ENCODE results near the gene CAMK2A.

CAMK2A gene

GRCh38 chr5:150317048-150318003, 27.8 kb upstream of the CAMK2A start:
- in situ Hi-C loops (cut with HindIII; ENCODE audit: low sequenced_read_pairs) = no loop called here

DNA sequence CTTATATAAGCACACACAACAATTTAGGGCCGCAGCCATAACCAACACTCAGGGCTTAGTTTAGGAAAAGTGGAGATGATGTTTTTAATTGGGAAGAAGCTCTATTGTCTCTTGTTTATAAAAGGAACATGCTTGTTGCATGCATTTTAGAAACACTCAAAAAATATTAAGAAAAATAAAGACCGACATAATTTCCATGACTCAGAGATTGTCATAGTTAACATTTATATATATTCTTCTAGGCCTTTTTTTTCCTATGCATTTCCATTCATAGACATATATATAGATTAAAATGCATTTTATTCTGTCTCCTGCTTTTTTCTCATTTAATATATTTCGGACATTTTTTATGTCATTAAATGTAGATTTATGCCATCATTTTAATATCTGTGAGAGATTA, 26.7 kb upstream of the CAMK2A start:
- in situ Hi-C loops (cut with HindIII; ENCODE audit: low sequenced_read_pairs) = no loop called here

DNA sequence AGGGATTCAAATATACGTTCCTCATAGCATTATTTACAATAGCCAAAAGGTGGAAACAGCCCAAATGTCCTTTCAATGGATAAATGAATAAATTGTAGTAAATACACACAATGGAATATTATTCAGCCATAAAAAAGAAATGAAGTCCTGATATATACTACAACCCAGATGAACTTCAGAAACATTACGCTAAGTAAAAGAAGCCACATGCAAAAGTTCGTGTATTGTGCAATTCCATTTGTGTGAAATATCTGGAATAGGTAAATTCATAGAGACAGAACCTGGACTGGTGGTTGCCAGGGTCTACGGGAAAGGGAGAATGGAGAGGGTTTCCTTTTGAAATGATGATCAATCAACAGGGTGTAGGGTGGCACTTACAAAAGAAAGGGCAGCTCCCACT, 25.7 kb upstream of the CAMK2A start:
- in situ Hi-C loops (cut with HindIII; ENCODE audit: low sequenced_read_pairs) = no loop called here

GRCh38 chr5:150313921-150314716, 24.5 kb upstream of the CAMK2A start:
- in situ Hi-C loops (cut with HindIII; ENCODE audit: low sequenced_read_pairs) = loop anchor here (5.0 kb wide), 1 partner anchor 82 kb away; no protein-coding TSS in a partner anchor

DNA sequence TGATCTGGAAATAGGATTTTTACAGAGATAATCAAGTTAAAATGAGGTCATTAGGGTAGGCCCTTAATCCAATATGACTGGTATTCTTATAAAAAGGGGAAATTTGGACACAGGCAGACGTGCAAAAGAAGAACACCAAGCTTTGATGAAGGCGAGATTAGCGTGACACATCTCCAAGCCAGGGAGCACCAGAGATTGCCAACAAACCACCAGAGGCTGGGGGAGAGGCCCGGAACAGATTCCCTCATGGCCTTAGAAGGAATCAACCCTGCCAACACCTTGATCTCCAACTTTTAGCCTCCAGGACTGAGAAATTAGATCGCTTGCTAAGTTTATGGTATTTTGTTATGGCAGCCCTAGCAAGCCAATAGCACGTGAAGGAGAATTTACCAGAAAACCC, 23.9 kb upstream of the CAMK2A start:
- in situ Hi-C loops (cut with HindIII; ENCODE audit: low sequenced_read_pairs) = loop anchor here (5.0 kb wide), 1 partner anchor 81 kb away; no protein-coding TSS in a partner anchor

DNA sequence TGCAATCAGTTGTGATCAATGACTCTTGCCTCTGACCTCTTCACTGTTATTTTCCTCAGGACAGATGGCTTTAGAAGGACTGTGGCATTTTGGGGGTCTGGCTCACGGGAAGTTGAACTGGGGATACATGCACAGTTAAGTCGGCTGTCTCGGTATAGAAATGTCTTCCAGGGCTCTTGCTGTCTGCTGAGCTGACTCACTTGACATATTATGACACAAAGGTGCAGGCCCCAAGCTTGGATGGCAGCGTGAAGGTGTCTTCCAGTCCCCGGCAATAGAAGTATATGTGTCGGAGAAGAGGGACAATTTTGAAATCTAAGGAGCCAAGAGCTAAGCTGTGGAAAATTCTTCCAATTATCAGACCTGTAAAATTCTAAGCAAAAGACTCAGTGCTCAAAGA, 22.9 kb upstream of the CAMK2A start:
- in situ Hi-C loops (cut with HindIII; ENCODE audit: low sequenced_read_pairs) = loop anchor here (5.0 kb wide), 1 partner anchor 80 kb away; no protein-coding TSS in a partner anchor

GRCh38 chr5:150311015-150311692, 21.6 kb upstream of the CAMK2A start:
- in situ Hi-C loops (cut with HindIII; ENCODE audit: low sequenced_read_pairs) = loop anchor here (5.0 kb wide), 1 partner anchor 79 kb away; no protein-coding TSS in a partner anchor

GRCh38 chr5:150310246-150310645, 20.7 kb upstream of the CAMK2A start:
- in situ Hi-C loops (cut with HindIII; ENCODE audit: low sequenced_read_pairs) = loop anchor here (5.0 kb wide), 1 partner anchor 78 kb away; no protein-coding TSS in a partner anchor

GRCh38 chr5:150309886-150310239, 20.3 kb upstream of the CAMK2A start:
- in situ Hi-C loops (cut with HindIII; ENCODE audit: low sequenced_read_pairs) = loop anchor here (5.0 kb wide), 1 partner anchor 78 kb away; no protein-coding TSS in a partner anchor

DNA sequence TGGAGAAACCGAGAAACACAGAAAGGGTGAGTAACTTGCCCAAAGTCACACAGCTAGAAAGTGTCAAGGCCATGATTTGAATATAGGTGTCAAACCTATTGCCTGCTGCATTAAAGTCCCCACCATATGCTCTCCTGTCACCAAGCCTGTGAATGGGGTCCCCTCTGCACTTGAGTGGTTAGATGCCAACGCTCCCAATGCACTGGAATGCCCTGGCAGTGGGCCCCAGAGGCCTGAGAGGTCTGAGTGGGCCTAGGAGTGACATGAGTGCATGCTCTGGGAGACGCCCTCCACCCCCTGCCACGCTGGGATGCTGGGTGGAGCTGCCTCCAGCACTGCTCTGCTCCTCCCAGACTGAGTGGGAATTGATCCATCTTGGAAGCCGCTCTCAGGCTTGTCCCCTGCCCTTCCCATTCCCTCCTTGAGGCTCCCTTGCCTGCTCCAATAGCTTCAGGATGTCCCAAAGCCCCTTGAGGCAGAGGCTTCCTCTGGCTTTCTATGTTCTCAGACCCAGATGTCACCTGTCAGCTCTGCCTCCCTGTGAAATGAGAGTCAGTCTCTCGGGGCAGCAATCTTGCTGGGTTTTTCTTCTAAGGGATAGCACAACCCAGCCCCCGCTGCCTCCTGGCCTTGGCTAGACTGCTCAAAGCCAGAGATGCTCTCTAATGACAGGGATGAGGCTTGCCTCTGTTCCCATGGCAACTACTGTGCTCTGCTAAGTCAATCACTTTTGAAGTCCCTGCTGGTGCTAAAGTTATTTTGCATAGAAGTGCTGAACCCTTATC, 19.7 kb upstream of the CAMK2A start:
- in situ Hi-C loops (cut with HindIII; ENCODE audit: low sequenced_read_pairs) = no loop called here

DNA sequence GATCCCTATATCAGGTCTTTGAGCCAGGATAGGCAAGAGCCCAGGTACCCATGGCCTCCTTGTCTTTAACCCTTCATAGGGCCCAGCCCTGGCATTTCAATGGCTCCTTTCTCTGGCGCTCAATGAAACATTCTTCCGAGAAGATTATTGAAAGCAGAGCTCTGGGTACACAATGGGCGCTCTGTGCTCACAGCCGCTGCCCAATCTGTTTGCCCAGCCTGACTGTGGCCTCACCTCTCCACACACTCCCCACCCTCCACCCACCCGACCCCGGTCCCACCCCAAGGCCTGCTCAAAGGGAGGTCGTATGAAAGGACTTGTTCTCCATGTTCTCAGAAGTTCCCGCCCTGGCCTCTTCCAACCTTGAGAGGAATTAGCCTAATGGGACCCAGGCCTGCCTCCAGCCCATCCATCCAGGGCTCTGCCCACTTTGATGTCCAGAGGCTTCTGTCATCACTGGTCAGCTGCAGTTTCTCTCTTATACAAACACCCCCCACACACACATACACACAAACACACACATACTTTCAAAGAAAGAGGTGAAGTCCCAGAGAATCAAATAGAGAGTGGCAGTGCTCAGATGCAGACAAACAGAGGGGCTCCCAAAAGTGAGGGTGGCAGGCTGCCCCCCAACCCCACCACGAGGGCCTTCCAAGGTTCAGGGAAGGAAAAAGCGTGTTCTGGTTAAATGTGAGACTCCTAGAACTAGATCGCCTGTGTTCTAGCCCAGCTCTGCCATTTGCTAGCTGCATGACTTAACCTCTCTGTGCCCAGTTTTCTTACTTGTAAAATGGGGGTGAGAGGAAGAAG, 18.2 kb upstream of the CAMK2A start:
- in situ Hi-C loops (cut with HindIII; ENCODE audit: low sequenced_read_pairs) = no loop called here

GRCh38 chr5:150306775-150307174, 17.2 kb upstream of the CAMK2A start:
- in situ Hi-C loops (cut with HindIII; ENCODE audit: low sequenced_read_pairs) = no loop called here

GRCh38 chr5:150305557-150305956, 16.0 kb upstream of the CAMK2A start:
- in situ Hi-C loops (cut with HindIII; ENCODE audit: low sequenced_read_pairs) = no loop called here

DNA sequence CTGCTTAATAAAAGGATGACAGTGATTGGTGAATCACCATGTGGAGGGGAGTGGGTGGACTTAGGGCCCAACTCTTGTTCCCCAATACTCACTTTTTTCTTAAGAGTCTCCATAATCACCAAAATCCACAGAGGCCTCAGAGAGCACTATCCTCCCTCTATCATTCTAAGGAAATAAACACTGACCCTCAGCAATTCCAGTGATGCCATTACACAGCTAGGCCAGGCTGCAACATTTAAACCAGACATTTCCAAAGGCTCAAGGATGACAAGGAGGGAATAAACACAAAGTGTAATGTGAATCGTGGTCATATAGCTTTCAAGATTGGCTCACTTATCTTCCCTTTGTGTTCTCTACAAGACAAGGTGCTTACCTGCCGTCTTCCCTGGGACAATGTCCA, 15.5 kb upstream of the CAMK2A start:
- in situ Hi-C loops (cut with HindIII; ENCODE audit: low sequenced_read_pairs) = no loop called here

DNA sequence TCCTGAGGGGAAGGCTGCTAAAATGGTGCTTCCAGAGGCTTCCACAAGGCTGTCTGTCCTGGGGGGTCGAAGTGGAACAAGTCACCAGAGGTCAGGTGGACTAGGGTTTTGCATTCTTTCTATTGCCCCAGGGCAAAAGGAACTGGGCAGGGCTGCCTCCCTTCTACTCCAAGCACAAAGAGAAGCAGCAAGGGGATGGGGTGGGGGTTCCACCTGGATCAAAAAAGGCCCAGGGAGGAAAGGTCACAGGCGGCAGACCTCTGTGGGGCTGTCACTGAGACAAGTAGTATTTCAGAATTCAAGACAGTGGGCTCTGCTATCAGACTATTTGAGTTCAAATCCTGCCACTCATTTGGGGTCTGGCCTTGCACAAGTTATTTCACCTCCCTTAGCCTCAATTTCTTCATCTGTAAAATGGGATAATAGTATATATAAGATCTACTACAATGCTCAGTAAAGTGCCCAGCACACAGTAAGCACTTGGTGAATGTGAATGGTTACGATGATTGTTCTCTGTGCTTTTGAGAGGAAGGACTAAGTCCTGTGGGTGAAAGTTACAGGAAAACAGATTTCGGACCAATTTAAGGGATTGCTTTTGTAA, 15.0 kb upstream of the CAMK2A start:
- in situ Hi-C loops (cut with HindIII; ENCODE audit: low sequenced_read_pairs) = no loop called here

DNA sequence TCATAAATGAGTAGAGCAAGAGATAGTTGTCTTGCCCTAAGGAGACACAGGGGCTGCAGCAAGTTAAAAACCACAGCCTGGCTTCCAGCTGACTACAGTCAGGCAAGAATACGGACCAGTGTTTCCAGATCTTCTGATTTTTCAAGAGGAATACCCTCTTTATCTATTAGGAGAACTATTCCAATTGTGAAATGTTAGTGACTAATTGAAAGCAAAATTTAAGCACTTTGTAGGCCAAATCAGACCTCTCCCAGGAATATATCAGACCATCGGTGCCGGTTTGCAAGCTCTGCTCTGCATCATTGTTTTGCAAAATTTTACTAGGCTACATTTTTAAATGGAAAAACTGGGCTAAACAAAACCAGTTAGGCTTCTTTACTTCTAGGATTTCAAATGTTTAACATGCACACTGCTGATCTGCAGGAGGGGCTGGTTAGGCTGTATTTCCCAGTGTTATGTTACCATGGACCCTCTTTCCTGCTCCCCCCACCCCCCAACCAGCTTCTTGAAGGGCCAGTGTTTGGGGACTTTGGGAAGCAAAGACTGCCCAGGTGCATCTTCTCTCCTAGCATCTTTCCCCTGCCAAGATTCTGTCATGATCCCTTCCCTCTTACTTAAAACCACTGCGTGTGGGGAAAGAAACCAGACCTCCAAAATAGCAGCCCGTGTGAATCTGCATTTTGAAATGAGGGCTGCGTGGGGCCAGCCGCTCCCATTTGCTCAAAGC, 14.2 kb upstream of the CAMK2A start:
- in situ Hi-C loops (cut with HindIII; ENCODE audit: low sequenced_read_pairs) = no loop called here

DNA sequence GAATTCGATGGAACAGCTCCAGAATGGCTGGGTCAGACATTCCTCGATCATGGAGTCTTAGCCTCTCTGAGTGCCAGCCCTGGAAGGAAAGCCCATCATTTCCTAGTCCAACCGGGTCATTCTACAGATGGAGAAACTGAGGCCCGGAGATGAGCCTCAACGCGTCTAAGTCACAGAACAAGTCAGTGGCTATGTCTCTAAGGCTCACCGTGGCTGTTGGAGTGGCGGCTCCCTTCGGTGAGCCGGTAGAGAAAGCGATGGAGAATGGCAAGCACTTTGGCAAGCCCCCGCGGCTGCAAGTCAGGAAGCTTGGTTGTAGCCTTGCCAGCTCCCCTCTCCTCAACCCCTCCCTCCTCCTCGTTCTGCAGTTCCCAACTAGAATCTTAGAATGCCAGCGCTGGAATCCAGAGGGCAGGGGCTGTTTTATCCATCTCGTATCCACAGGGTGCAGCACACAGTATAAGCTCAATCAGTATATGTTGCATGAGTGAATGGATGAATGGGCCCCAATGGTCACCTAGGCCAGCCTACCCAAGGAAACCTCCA, 13.6 kb upstream of the CAMK2A start:
- in situ Hi-C loops (cut with HindIII; ENCODE audit: low sequenced_read_pairs) = no loop called here

Data from endothelial cell of hepatic sinusoid (primary cell).